PFSK-1 (cell line): Measurements from ENCODE around the gene HEPN1.

Experiments
- FOXP2 ChIP-seq: optimal IDR thresholded peaks from 2 replicates; pipeline ENCODE3; 2011; ENCODE audit warnings: borderline replicate concordance, control low read depth, inconsistent platforms; ENCODE audit not compliant: insufficient read depth; ENCODE audit errors: extremely low read length, extremely low read depth
- POLR2AphosphoS5 ChIP-seq: IDR thresholded peaks from 2 replicates; pipeline ENCODE4 v1.6.1; 2012; ENCODE audit warnings: low read depth, mild to moderate bottlenecking, control low read depth, low read length, moderate library complexity
- SIN3A ChIP-seq: IDR thresholded peaks from 2 replicates; pipeline ENCODE4 v1.6.1; 2012; ENCODE audit warnings: mild to moderate bottlenecking, low read length, moderate library complexity, borderline replicate concordance; ENCODE audit not compliant: insufficient read depth
- TAF1 ChIP-seq: IDR thresholded peaks from 2 replicates; pipeline ENCODE4 v1.6.1; 2012; ENCODE audit warnings: low read length, control low read depth, borderline replicate concordance; ENCODE audit not compliant: insufficient read depth
- TF ChIP-seq, protein P1 (sequence below), 2 experiments: IDR thresholded peaks; 2 replicates each; pipeline versions ENCODE4 v1.6.1 to v1.8.0; 2011 to 2012; ENCODE audit warnings: low read depth in 2 of 2, low read length in 2 of 2, control low read depth in 1 of 2, inconsistent platforms in 1 of 2, mild to moderate bottlenecking in 1 of 2, moderate library complexity in 1 of 2; ENCODE audit not compliant: insufficient read depth in 1 of 2

The HEPN1 gene

DNA sequence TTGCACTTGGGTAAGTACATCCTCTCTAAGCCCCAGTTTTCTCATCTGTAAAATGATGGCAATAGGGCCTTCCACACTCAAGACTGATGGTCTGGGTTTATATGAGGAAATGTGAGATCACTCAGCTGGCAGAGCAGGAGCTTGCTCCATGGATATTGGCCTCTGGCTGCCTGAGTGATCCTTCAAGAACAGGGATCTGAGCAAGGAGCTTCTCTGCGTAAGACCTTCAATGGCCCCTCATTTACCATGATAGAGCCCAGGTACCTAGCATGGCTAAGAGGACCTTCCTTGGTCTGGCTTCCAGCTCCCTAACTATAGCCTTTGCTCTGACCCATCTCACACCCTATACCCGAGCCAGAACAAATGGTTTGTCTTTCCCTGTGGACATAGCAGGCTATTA lies 26.9 kb upstream of the HEPN1 start:
- no peak for TF ChIP-seq POLR2AphosphoS5
- TF ChIP-seq TAF1 = no peak
- TF ChIP-seq, protein P1, sequence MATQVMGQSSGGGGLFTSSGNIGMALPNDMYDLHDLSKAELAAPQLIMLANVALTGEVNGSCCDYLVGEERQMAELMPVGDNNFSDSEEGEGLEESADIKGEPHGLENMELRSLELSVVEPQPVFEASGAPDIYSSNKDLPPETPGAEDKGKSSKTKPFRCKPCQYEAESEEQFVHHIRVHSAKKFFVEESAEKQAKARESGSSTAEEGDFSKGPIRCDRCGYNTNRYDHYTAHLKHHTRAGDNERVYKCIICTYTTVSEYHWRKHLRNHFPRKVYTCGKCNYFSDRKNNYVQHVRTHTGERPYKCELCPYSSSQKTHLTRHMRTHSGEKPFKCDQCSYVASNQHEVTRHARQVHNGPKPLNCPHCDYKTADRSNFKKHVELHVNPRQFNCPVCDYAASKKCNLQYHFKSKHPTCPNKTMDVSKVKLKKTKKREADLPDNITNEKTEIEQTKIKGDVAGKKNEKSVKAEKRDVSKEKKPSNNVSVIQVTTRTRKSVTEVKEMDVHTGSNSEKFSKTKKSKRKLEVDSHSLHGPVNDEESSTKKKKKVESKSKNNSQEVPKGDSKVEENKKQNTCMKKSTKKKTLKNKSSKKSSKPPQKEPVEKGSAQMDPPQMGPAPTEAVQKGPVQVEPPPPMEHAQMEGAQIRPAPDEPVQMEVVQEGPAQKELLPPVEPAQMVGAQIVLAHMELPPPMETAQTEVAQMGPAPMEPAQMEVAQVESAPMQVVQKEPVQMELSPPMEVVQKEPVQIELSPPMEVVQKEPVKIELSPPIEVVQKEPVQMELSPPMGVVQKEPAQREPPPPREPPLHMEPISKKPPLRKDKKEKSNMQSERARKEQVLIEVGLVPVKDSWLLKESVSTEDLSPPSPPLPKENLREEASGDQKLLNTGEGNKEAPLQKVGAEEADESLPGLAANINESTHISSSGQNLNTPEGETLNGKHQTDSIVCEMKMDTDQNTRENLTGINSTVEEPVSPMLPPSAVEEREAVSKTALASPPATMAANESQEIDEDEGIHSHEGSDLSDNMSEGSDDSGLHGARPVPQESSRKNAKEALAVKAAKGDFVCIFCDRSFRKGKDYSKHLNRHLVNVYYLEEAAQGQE (IDR thresholded peaks at IDR 0.05; ENCODE audit: insufficient read depth in 1 of 2, low read depth in 2 of 2, low read length in 2 of 2) = no peak
- TF ChIP-seq SIN3A = no peak
- TF ChIP-seq FOXP2 = no peak

DNA sequence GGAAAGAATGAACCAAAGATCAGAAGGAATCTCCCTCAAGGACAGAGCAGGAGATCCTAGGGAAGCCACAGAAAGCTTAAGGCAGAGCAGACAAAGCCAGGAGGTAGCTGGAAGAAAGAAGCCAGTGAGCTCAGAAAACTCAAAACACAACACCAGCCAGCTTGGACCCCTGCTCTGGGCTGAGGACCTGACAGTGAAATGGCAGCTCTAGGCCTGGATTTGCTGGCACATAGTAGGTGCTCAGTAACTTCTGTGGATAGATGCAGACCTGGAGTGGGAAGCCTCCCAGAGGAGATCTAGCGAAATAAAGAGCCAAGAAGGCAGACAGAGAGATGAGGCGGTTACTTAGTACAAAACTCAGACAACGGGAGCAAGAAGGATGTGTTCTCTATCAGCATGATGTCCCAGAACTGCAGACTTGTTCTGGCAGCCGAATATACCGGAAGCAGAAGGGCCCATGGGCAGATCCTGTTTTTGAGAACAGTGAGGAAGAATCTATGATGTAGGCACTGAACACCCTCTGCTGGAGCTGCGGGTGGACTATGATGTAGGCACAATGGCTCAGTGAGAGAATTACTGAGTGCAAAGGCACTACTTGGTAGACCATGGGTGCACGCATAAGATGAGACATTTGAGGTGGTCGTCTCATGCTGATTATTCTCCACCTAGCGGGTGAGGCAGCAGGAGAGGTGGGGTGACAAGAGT lies 26.1 kb upstream of the HEPN1 start:
- TF ChIP-seq TAF1 (no peak), POLR2AphosphoS5 (no peak), FOXP2 (no peak), SIN3A (no peak)
- TF ChIP-seq, protein P1 (IDR thresholded peaks at IDR 0.05; ENCODE audit: insufficient read depth in 1 of 2, low read depth in 2 of 2, low read length in 2 of 2) = no peak

DNA sequence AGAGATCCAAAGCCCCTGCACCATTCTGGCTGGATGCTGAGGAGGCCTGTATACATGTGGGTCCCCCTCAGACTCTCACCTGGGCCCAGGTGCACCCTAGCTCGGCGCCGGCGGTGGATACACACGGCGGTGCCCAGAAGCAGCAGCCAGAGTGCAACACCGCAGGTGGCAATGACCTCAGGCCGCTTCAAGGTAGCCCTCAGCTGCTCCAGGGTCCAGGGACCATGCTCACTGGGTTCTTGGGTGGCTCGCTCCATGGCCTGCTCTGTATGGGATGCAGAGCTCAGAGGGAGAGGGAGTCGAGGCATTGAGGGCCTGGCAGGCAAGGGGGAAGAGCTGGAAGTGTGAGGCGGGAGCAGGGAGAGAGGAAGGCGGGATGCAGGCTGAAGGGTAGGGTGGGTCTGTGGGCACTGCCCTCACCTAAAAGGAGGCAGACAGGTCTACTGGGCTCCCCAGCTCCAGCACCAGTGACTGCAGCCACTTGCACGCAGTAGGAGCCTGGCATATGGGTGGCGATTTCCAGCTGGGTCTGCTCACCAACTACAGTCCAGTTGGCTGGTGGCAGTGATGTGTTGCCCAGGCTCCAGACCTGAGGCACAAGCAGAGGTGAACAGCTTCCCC lies 25.2 kb upstream of the HEPN1 start:
- no peak for TF ChIP-seq POLR2AphosphoS5
- no peak for TF ChIP-seq FOXP2

DNA sequence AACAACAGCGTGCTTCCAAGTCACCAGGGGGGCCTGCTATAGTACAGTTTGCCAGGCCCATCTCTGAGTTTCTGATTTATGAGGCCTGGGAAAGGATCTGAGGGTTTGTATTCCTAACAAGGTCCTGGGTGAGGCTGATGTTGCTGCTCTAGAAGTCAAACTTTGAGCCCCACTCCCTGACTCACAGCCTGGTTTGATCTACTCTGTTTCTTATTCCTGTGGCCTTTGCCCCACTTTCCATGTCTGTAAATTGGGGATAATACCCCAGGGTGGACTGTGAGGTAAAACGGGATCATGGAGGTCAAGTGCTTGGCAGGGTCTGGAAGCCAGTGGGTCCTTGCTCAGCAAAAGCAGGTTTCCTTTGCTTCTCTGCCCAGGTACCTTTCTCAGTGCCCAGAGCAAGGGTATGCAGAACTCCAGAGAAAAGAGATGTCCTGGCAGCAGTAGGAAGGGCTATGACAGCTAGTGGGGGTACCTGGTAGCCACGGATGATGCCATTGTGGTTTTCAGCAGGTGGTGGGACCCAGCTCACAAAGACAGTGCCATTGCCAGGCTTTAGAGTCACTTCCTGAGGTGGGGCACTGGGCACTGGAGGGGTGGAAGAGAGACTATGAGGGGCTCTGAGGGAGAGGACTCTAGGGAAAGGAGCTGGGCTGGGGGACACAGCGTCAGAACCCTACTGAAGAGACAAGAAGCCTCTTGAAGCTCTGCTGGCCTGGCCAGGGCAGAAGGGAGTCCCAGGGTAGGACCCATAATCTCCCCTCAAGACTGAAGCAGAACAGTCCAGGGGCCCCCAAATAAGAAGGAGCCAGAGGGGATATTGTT lies 24.2 kb upstream of the HEPN1 start:
- no peak for TF ChIP-seq TAF1

DNA sequence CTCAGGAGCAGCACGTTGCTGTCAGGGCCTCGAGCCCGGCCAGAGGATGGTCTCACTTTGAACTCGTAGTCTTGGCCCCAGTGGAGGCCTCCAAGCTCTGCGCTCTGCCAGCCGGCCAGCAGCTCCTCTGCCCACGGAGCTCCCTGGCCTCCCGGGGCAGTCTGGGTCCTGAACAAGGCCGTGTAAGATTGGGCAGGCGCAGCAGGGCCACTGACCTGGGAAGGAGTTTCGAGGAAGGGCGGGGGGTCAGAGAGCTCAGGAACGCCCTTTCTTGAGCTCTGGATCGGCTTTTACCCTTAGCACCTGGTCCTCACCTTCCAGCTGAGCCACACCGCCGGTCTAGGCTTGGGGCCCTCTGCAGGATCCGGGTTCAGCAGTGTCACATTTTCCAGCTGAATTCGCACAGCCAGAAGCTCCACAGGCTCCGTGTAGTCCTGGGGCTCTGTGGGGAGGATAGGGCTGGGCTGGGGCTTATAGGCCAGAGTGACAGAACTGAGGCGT lies 23.5 kb upstream of the HEPN1 start:
- TF ChIP-seq POLR2AphosphoS5 = no peak
- no peak for TF ChIP-seq SIN3A
- TF ChIP-seq TAF1 = no peak
- TF ChIP-seq, protein P1 (IDR thresholded peaks at IDR 0.05; ENCODE audit: insufficient read depth in 1 of 2, low read depth in 2 of 2, low read length in 2 of 2) = no peak
- no peak for TF ChIP-seq FOXP2

DNA sequence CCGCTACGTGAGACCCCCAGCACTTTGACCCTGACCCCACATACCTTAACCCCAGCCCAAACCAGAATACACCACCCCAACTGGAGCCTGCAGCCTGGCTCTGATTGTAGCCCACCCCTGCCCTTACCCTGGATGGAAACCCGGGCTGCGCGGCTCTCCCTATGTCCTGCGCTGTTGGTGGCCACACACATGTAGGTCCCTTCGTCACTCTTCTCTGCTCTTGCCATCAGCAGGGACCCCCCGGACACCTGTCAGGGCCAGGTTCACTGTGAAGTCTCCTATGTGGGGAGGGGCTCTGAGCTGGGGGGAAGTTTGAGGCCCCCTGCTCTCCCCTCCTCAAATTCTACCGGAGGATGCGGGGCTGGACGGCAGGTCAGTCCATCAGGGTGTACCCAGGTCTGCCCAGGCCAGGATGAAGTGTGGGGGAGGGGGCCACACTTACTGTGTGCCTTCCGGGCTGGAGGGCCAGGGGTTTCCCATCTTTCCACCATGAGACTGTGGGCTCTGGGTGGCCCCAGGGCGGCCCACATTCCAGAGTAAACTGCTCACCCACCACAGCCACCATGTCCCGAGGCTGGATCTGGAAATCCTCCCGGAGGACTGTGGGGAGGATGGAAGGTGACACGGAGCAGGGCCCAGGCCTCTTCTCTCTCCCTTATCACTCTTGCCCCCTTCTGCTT lies 22.8 kb upstream of the HEPN1 start:
- no peak for TF ChIP-seq TAF1
- TF ChIP-seq POLR2AphosphoS5 = no peak
- TF ChIP-seq, protein P1 (IDR thresholded peaks at IDR 0.05; ENCODE audit: insufficient read depth in 1 of 2, low read depth in 2 of 2, low read length in 2 of 2) = no peak
- no peak for TF ChIP-seq FOXP2
- no peak for TF ChIP-seq SIN3A
